ENCODE data around the gene BLOC1S1.

DNA sequence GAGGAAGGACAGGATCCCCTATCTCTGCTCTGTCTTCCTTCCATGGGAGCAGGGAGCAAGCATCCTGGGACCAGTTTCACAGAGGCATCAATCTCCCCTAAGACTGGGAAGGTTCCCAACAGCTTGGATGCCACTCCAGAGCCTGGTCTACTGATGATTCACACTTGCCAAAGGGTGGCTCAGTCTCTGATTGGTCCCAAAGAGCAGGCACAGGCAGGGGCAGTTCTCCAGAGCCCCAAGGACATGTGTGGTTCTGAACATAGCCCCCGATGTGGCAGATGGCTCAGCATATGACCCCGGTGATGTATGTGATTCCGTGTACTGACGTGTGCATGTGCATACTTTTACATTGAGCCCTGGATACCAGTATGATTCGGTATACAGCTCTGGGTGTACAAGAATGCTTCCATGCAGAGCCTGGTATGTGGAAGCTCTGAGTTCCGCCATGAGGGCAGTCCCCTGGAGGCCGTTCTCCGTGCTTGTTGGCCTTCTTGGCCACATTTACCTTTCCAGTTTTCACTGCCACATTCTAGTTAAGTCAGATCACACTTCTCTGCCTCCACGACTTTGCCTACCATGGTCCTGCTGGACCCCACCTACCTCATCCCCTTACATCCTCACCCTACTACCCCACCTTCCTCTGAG lies 29.4 kb upstream of the BLOC1S1 start:
- no peak for TF ChIP-seq POLR2AphosphoS5 (IDR thresholded peaks at IDR 0.05; ENCODE audit: borderline replicate concordance, low read depth, low read length)
- TF ChIP-seq EZH2 (IDR thresholded peaks at IDR 0.05) = no peak
- no peak for TF ChIP-seq FOXP2 (optimal IDR thresholded peaks at IDR 0.05; ENCODE audit: control extremely low read depth, extremely low read length, insufficient read depth)
